Astrocyte (in vitro differentiated cells and primary cell): Measurements from ENCODE around the gene SLC26A5. TPM values are rescaled to one million over a fixed set of nuclear protein-coding genes. Genes with fewer than 3 reads are reported as not detected.
"Not testable (repeated sequence)": the region's sequence is repeated elsewhere in the genome, so short reads cannot be mapped to it uniquely, and the experiment has no call there.

Experiments
- DNase-seq: peaks from one replicate; pipeline ENCODE4 v3.0.0-alpha.2; 2010; ENCODE audit warnings: low read depth
- FAIRE-seq: peaks from 2 replicates; lab custom pipeline; 2011; peaks lifted over from hg19 to GRCh38; lab: Jason Lieb, UNC
- H2AFZ ChIP-seq: 2 replicates; pipeline ENCODE4 v1.6.0; 2012; ENCODE audit warnings: low read depth, low read length, inconsistent platforms
- H3K27ac ChIP-seq: 2 replicates; pipeline ENCODE4 v1.5.1; 2011; ENCODE audit warnings: low read depth, low read length, inconsistent platforms
- H3K27me3 ChIP-seq: 2 replicates; pipeline ENCODE4 v1.6.0; 2011; ENCODE audit warnings: low read length, inconsistent platforms; ENCODE audit not compliant: insufficient read depth
- H3K36me3 ChIP-seq: 2 replicates; pipeline ENCODE4 v1.5.1; 2011; ENCODE audit warnings: low read length, inconsistent platforms; ENCODE audit not compliant: insufficient read depth
- H3K4me1 ChIP-seq: 2 replicates; pipeline ENCODE4 v1.5.1; 2011; ENCODE audit warnings: low read length, inconsistent platforms; ENCODE audit not compliant: insufficient read depth
- H3K4me2 ChIP-seq: 2 replicates; pipeline ENCODE4 v1.6.0; 2012; ENCODE audit warnings: low read length, inconsistent platforms
- H3K4me3 ChIP-seq: 2 replicates; pipeline ENCODE4 v1.5.1; 2011; ENCODE audit warnings: low read depth, mild to moderate bottlenecking, low read length, inconsistent platforms; ENCODE audit not compliant: insufficient read depth
- H3K79me2 ChIP-seq: 2 replicates; pipeline ENCODE4 v1.6.0; 2012; ENCODE audit warnings: mild to moderate bottlenecking, low read length, inconsistent platforms; ENCODE audit not compliant: insufficient read depth
- H3K9ac ChIP-seq: 2 replicates; pipeline ENCODE4 v1.6.0; 2012; ENCODE audit warnings: mild to moderate bottlenecking, low read length, inconsistent platforms
- H3K9me3 ChIP-seq: 2 replicates; pipeline ENCODE4 v1.5.1; 2012; ENCODE audit warnings: low read depth, mild to moderate bottlenecking, low read length, inconsistent platforms; ENCODE audit not compliant: insufficient read depth
- H4K20me1 ChIP-seq: 2 replicates; pipeline ENCODE4 v1.6.0; 2012; ENCODE audit warnings: low read length, inconsistent platforms; ENCODE audit not compliant: insufficient read depth
- H3K27ac Mint-ChIP-seq: one replicate; pipeline ENCODE4 v1.8.0; 2021; ENCODE audit warnings: mild to moderate bottlenecking, mixed read lengths; ENCODE audit not compliant: unreplicated experiment
- H3K27me3 Mint-ChIP-seq: one replicate; pipeline ENCODE4 v1.8.0; 2021; ENCODE audit warnings: low read depth, mixed read lengths; ENCODE audit not compliant: unreplicated experiment
- H3K36me3 Mint-ChIP-seq: one replicate; pipeline ENCODE4 v1.8.0; 2021; ENCODE audit warnings: low read depth, mixed read lengths; ENCODE audit not compliant: unreplicated experiment
- H3K4me1 Mint-ChIP-seq: one replicate; pipeline ENCODE4 v1.8.0; 2021; ENCODE audit warnings: low read depth, mixed read lengths; ENCODE audit not compliant: unreplicated experiment
- H3K4me3 Mint-ChIP-seq: one replicate; pipeline ENCODE4 v1.8.0; 2021; ENCODE audit warnings: mild to moderate bottlenecking, moderate library complexity, mixed read lengths; ENCODE audit not compliant: unreplicated experiment
- H3K9me3 Mint-ChIP-seq: one replicate; pipeline ENCODE4 v1.8.0; 2021; ENCODE audit warnings: mild to moderate bottlenecking, mixed read lengths; ENCODE audit not compliant: unreplicated experiment
- CTCF ChIP-seq: IDR thresholded peaks from 2 replicates; pipeline ENCODE4 v1.5.1; 2011; ENCODE audit warnings: low read depth, mild to moderate bottlenecking, inconsistent platforms, low read length, moderate library complexity; ENCODE audit not compliant: insufficient read depth
- EZH2 ChIP-seq: IDR thresholded peaks from 2 replicates; pipeline ENCODE4 v1.6.1; 2012; ENCODE audit warnings: mild to moderate bottlenecking, low read length, inconsistent platforms; ENCODE audit not compliant: insufficient read depth
- total RNA-seq: library from RNA; stranded (reverse); gene quantifications from 2 replicates; pipeline ENCODE4 v1.2.1, GENCODE V29; 2021

Gene SLC26A5
- total RNA-seq, 1 donor from 2014 or later, result not detected

- Histone ChIP-seq H3K4me1 (no peaks in the 10 kb centered on the region), H2AFZ (no peak overlapping the region), H3K27ac (no peak overlapping the region), H3K9ac (no peak overlapping the region), H4K20me1 (no peaks in the 10 kb centered on the region), H3K4me2 (no peak overlapping the region), H3K9me3 (no peaks in the 10 kb centered on the region), H3K27me3 (no peaks in the 10 kb centered on the region), H3K36me3 (no peaks in the 10 kb centered on the region), H3K4me3 (no peak overlapping the region), H3K79me2 (no peaks in the 10 kb centered on the region)
- Mint-ChIP-seq H3K9me3 (no peaks in the 10 kb centered on the region), H3K36me3 (no peaks in the 10 kb centered on the region), H3K4me1 (no peaks in the 10 kb centered on the region), H3K27ac (no peak overlapping the region), H3K4me3 (no peak overlapping the region), H3K27me3 (peaks cover 4% of the 10 kb centered on the region)
- FAIRE-seq (no peak), DNase-seq (no peak)
- TF ChIP-seq CTCF (no peak), EZH2 (no peak)
These were observed 33.9 kb downstream of the SLC26A5 start for GRCh38 chr7:103412151-103412550.

GRCh38 chr7:103405789-103406613 is 40.0 kb downstream of the SLC26A5 start:
- H2AFZ ChIP-seq, H4K20me1 ChIP-seq, H3K4me3 Mint-ChIP-seq, H3K27ac ChIP-seq, H3K4me3 ChIP-seq, H3K4me2 ChIP-seq, H3K79me2 ChIP-seq, H3K4me1 ChIP-seq, H3K36me3 Mint-ChIP-seq, DNase-seq, H3K27ac Mint-ChIP-seq, H3K9ac ChIP-seq, H3K9me3 ChIP-seq, H3K9me3 Mint-ChIP-seq, H3K27me3 ChIP-seq, H3K36me3 ChIP-seq, H3K4me1 Mint-ChIP-seq, FAIRE-seq: not testable (repeated sequence)
- H3K27me3 Mint-ChIP-seq, result peaks cover 21% of the 10 kb centered on the region

GRCh38 chr7:103399687-103400086 is 46.3 kb downstream of the SLC26A5 start:
- not testable (repeated sequence) for H3K4me1 Mint-ChIP-seq, H3K9me3 ChIP-seq, H3K4me2 ChIP-seq, H3K9me3 Mint-ChIP-seq, H3K4me1 ChIP-seq, H3K36me3 Mint-ChIP-seq, H3K79me2 ChIP-seq, H3K27ac Mint-ChIP-seq, H3K27me3 ChIP-seq, DNase-seq, H3K27ac ChIP-seq, H2AFZ ChIP-seq, H3K4me3 ChIP-seq, H3K9ac ChIP-seq, H4K20me1 ChIP-seq, H3K36me3 ChIP-seq, H3K4me3 Mint-ChIP-seq, FAIRE-seq
- H3K27me3 Mint-ChIP-seq, result peaks cover 17% of the 10 kb centered on the region
